IPS DF 4.7 (cell line): ENCODE results near the gene OBSCN.

Experiments
- DNase-seq: peaks from one replicate; pipeline ENCODE4 v3.0.0-alpha.2; 2013; ENCODE audit warnings: low spot score; ENCODE audit errors: extremely low read depth

The OBSCN gene

DNA sequence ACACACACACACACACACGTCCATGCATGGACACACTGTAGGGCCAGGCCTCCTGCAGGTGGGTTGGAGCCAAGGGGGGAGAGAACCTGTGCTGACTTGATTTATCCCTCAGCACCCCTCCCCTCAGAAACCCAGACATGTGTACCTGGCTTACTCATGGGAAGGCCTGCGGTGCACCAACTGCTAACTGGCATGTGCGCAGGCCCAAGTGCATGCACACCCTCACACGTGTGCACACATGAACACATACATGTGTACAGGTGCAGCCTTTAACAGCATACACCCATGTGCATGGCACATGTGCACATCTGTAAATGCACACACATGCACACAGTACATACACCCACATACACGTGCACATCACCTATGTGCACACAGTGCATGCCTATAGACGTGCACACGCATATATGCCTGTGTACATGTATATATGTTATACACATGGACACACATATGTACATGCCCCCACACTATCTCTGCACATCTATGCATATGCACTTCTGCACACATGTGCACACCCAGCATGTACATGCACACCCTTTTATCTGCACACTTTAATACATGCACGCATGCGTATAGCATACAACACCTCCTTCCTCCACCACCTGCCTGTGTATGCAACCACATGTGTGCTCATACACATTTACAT lies 131.3 kb downstream of the OBSCN start:
- DNase-seq: no peak

DNA sequence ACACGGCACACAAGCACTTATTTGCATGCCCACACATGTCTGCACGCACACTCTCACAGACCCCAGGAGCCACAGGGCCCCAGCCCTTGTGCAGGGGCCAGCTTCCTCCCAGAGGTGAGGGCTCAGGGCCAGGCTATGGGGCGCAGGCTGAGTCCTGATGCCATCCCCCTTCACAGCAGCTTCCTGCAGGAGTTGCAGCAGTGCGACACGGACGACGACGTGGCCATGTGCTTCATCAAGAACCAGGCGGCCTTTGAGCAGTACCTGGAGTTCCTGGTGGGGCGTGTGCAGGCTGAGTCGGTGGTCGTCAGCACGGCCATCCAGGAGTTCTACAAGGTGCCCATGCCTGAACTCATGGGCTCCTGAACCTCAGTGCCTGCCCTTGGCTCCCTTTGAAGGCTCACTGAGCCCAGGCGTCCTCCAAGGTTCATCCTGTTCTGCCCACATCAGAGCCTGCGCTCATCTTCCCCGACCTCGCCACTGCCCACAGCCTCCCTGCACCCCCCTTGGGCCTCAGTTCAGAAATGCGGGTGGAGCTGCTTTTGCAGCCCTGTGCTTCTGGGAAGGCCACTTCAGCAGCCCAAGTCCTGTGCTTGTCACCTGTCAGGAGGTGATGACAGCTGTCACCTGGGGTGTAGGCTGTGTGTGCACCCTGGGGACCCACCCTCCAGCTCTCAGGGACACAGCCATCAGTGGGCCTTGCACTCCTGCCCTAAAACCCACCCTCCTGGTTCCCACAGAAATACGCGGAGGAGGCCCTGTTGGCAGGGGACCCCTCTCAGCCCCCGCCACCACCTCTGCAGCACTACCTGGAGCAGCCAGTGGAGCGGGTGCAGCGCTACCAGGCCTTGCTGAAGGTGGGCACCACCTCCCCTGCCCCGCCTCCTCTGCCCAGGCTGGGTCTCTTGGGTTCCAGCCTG lies 132.2 kb downstream of the OBSCN start:
- DNase-seq: no peak

DNA sequence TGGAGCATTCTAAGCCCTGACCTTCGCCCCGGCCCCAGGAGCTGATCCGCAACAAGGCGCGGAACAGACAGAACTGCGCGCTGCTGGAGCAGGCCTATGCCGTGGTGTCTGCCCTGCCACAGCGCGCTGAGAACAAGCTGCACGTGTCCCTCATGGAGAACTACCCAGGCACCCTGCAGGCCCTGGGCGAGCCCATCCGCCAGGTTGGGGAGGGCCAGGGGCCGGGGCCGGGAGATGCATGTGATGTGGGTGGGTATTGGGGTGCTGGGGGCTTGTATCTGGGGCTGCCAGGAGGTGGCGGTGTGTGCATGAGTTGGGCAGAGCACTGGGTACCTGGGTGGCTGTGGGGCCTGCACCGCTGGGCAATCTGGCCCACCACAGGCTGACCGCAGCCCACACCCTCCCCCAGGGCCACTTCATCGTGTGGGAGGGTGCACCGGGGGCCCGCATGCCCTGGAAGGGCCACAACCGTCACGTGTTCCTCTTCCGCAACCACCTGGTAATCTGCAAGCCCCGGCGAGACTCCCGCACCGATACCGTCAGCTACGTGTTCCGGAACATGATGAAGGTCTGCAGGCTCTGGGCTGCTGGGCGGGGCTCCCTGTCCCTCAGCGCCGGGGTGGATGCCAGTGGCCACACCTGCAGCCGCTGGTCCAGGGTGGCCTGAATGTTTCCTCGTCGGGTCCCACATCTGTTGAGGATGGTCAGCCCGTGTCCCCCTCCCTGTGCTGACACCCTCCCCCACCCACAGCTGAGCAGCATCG lies 133.0 kb downstream of the OBSCN start:
- peak; percentile 3 for DNase-seq

DNA sequence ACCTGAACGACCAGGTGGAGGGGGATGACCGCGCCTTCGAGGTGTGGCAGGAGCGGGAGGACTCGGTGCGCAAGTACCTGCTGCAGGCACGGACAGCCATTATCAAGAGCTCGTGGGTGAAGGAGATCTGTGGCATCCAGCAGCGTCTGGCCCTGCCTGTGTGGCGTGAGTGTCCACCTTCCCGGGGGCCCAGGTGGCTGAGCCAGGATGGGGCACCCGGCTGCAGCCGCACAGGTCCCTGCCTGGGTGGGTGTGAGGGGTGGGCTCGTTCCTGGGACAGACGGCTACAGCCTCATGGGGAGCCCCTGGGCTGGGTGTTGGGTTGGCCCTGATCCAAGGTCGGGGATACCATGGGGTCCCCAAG lies 133.6 kb downstream of the OBSCN start:
- DNase-seq: no peak

DNA sequence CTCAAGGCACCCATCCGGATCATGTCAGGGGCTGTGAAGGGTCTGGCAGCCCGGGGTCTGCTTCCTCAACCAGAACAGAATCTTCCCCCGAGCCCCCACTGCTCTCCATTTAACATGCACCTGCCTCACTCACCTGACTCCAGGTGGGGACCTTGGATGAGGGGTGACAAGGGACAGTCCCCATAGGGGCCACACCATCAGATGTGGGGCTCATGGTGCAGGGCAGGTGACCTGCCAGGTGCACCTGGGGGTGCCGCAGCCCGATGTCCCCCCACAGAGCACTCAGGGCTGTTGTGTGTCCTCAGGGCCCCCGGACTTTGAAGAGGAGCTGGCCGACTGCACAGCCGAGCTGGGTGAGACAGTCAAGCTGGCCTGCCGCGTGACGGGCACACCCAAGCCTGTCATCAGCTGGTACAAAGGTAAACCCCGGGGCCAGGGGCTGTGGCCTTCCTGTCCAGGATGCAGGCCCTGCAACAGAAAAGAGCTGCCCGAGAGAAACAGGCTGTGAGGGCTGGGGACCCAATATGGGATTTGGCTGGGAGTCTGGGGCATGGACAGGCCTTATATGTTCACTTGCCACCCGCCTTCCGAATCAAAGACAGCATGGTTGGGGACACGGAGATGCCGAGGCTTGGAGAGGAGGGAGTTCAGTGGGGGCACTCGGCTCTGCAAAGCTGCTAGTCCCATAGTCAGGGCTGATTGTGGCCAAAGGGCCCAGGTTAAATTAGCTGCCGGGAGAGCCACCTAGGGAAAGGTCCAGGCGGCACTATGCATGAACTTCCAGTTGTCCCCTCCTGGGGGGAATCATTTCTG lies 134.2 kb downstream of the OBSCN start:
- DNase-seq: no peak

DNA sequence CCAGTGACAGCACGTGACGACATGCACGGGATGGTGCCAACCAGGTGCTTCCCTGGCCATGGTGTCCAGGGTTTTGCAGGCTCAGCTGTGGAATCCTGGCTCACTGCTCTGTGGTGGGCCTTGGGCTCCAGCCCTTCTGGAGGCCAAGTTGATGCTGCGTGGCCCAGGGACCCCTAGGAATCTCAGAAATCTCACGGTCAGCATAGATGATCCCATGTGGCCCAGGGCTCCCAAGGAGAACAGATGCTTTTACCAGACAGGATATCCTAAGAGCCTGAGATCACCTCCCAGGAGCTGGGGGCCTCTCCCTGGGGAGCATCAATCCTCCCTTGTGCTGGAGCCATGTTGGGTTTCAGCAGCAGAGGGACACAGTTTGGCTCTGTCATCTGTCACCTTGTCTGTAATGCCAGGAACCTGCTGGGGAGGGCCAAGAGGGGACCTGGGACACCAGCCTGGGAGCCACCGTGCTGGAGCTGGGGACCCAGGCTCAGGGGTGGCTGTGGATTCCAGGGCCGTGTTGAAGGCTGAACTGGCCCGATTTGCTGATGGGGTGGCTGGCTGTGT lies 134.9 kb downstream of the OBSCN start:
- no peak for DNase-seq

DNA sequence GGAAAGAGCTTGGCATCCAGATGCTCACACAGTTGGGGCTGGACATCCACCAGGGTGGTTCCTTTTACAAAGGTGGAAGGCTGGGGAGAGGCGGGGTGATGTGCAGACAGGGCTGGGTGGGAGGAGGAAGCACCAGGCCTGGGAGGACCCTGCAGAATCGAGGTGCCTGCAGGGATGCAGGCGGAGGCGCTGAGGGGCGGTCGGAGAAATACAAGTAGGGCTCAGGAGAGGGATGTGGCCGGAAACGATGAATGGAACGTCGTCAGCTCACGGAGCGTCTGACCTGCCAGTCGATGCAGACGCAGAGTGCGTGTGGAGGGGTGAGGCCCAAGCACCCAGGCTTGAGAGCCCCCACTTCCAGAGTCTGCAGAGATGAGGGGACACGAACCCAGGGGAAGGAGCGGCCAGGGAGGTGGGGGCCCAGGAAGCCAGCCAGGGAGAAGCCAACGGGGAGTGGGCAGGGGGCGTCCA lies 135.4 kb downstream of the OBSCN start:
- no peak for DNase-seq

DNA sequence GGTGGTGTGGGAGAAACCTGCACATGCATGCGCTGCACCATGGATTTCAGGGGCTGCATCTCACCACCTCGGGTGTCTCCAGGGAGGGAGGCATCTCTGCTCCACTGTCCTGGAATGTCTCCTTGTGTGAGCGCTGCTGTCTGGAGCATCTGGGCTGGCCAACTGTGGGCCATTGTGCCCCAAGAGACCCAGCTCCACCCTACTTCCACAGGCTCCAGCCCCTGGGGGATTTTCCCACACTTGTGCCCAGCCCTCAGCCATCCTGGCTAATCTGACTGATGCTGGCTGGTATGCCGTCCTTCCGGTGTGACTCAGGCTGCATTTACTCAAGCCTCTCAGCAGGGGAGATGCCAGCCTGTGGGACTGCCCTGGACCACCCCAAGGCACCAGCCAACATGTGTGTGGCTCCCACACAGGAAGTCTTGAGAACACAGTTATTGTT lies 136.8 kb downstream of the OBSCN start:
- no peak for DNase-seq

DNA sequence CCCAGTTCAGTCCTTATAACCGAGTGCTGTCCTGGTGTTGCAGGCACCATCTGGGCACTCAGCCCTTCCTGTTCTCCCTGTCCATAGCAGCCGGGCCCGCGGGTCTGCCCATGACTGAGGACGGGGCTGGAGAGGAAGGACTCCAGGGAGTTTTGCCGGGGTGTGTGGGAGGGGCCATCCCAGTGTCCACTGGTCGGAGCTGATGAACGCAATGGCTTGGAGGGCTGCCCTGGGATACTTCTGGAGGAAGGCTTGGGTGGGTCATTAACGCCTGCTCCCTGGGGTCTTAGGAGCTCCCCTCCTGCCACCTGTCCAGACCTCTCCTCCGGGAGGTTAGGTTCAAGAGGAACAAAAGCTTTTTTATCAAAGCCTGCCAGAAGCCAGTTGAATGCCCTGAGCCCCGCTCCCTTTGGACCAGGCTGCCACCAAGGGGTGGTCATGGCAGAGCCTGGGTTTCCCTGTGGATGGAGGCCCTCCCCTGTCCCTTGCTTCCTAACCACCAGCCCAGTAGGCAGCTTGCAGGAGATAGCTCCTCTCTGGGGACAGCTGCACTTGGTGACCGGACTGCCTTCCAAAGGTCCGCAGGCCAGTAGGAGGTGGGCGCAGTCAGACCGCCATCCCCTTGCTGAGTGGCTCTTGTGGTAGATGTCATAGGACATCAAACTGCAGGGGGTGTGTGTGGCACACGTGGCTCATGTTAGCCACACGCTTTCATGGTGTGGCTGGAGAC lies 137.5 kb downstream of the OBSCN start:
- no peak for DNase-seq

DNA sequence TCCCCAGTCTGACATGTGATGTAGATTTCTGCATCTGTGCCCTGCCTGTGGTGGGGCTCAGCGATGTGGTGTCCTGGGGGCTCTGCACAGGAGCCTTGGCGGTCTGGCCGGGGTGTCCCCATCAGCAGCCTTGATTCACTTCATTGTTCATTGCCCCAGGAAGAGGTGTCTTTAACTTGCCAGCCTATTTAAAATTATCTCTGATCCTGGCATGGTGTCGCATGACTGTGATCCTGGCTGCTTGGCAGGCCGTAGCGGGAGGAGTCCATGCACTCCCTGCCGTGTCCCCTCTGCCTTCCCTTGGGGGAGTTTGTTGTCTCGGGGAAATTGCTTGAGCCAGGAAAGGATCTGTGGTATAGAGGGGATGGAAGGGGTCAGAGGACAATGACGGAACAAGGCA lies 138.9 kb downstream of the OBSCN start:
- DNase-seq: no peak

DNA sequence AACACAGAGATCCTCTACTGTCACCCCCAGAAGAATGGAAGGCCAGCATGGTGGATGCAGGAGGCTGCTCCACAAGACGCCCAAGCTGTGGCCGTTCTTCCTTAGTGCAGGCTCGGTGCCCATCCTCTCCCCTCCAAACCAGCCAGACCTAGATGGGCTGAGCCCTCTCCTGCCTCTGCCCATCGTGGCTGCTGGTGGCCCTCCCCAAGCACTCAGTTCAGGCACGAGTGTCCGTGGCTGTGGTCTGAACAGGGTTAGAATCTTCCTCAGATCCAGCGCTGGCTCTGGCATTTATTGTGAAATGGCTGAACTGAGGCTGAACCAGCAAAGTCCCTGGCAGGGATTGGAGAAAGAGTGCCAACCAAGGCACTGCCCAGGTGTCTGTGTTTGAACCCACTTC lies 139.3 kb downstream of the OBSCN start:
- no peak for DNase-seq

DNA sequence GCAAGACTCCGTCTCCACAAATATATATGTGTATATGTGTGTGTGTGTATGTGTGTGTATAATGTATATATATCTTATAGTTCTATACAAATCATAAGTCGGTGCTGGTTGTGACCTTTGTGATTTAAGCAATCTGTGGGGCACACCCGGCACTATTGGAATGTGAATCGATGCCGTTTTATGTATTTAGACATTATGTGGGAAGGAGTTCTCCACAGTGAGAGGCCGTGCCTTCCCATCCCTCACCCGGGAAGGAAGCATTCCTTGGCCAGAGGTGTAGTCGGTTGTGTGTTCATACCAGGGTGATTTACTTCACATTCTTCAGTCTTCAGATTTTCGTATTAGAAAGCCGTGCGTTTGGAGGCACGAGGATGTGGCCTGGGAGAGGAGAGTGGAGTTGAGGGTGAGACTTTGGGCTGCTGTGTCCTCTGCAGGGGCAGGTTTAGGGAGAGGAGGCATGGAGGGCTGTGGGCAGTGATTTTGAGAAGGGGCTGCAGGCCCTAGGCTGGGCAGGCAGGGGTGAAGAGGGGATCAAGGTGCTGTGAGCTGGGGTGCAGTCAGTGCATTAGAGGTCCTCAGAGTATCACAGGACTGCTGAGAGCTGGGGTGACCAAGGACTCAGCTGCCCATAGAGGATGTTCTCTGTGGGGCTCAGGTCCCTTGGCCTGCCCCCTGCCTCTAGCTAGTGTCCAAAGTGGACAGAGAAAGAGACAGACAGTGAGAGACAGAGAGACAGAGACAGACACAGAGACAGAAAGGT lies 141.0 kb downstream of the OBSCN start:
- DNase-seq: no peak

DNA sequence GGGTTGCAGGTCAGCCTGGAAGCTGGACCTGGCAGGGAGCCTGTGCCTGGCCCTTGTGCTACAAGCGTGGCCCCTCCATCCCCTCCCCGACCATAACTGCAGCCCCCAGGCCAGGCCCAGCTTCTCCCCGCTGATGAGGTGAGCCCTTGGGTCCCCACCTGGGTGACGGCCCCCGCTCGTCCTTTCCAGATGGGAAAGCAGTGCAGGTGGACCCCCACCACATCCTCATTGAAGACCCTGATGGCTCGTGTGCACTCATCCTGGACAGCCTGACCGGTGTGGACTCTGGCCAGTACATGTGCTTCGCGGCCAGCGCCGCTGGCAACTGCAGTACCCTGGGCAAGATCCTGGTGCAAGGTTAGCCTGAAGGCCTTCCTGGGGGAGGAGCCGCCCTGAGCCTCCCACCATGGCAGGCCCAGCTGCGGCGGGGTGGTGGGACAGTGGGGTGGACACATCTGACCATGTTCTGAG lies 141.9 kb downstream of the OBSCN start:
- DNase-seq: no peak

DNA sequence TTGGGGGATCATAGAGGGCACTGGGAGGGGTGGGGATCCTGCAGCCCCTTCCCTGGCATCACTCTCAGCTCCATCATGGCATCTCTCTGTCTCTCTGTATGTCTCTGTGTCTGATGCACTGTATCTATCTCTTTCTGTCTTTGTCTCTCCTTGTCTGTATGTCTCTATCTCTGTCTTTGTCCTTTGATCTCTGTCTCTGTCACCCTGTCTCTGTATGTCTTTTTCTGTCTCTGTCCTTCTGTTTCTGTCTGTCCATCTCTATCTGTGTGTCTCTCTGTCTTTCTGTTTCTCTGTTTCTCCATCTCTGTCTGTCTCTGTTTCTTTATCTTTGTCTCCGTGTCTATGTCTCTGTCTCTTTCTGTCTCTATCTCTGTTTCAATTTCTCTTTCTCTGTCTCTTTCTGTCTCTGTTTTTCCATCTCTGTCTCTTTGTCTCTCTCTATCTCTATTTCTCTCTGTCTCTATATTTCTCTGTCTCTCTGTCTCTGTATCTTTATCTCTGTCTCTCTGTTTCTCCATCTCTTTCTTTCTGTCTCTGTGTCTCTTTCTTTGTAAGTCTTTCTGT lies 142.4 kb downstream of the OBSCN start:
- no peak for DNase-seq

DNA sequence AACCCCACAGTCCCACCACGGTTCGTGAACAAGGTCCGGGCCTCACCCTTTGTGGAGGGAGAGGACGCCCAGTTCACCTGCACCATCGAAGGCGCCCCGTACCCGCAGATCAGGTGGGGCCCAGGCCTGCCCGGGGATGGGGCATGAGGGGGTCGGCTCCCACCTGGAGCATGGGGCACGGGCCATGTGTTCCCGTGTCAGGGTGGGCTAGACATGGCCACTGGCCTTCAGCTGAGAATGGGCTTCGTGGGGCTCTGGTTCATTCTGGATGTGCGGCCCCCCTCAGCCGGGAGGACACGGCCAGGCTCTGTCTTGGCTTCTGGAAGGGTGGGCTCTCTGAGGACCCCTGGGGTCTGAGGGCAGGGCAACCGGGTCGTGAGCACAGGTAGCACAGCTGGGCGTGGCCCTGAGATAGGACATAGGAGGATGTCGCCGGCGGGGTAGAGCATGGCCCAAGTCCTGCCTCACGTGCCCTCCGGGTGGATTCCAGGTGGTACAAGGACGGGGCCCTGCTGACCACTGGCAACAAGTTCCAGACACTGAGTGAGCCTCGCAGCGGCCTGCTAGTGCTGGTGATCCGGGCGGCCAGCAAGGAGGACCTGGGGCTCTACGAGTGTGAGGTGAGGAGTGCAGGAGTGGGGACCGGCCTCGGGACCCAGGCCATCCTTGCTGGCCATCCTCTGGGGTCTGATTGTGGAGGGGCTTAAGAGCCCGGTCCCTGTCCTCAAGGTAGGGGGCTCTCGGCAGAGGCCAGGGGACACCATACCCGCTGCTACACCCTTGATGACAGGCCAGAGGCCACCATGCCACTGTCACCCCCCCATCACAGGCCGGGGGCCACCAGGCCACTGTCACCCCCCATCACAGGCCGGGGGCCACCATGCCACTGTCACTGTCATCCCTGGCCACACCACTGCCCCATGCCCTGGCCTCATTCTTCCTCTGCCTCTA lies 143.3 kb downstream of the OBSCN start:
- DNase-seq: no peak

DNA sequence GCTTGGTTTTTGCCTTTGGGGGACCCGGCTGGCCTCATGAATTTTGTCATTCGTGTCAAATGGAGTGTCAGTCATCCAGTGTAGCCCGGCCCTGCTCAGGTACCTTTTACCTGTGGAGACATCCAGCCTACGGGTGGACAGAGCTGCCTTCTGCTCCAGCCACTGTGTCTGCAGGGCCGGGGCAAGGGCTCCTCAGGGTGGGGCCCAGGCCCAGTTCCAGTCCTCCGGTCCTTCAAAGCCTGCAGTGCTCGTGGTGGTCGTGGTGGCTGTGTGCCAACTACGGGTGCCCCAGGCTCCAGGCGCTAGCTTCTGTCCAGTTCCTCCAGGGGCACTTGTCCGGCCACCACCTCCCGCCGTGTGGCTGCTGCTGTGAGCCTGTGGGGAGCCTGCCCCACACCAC lies 144.0 kb downstream of the OBSCN start:
- DNase-seq: no peak

DNA sequence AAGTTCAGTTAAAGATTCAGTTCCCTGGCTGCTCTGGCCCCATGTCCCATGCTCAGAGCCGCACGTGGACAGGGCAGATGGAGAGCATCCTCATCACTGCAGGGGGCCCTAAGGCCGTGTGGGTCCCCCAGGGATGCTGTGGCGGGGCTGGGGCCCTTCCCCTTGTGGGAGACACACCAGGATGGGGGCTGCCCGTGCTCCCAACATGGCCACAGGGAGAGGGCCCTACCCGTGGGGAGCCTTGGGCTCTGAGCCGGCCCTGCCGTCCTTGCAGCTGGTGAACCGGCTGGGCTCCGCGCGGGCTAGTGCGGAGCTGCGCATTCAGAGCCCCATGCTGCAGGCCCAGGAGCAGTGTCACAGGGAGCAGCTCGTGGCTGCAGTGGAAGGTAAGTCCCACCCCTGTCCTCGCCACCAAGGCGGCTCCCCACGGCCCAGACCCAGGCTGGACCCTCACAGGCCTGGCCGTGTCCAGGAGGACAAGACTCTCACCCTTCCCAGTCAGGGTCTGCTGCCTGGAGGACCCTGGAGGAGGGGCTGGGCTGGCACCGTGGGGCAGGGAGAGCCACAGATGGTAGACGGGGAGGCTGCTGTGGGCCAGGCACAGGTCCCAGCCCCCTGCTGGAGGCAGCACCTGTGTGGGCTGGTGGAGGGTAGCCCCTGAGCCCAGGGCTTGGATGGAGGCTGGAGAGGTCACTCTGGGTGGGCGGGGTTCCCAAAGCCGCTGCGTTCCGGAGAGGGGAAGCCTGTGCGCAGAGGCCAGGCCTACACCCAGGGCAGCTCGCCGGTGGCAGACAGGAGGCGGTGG lies 145.0 kb downstream of the OBSCN start:
- no peak for DNase-seq
